Osteocyte (in vitro differentiated cells): ENCODE measurements around the gene SYCP2. TPM values are rescaled to one million over a fixed set of nuclear protein-coding genes. Genes with fewer than 3 reads are reported as not detected.

Experiments used
- DNase-seq: peaks from one replicate; pipeline ENCODE4 v3.0.0; 2021; ENCODE audit warnings: mixed read lengths; ENCODE audit not compliant: unreplicated experiment; ENCODE audit errors: extremely low spot score
- H3K27ac Mint-ChIP-seq: one replicate; pipeline ENCODE4 v1.8.0; 2021; ENCODE audit warnings: mild to moderate bottlenecking, mixed read lengths; ENCODE audit not compliant: unreplicated experiment
- H3K27me3 Mint-ChIP-seq: one replicate; pipeline ENCODE4 v1.8.0; 2021; ENCODE audit warnings: mixed read lengths; ENCODE audit not compliant: unreplicated experiment
- H3K36me3 Mint-ChIP-seq: one replicate; pipeline ENCODE4 v1.8.0; 2021; ENCODE audit warnings: mixed read lengths; ENCODE audit not compliant: unreplicated experiment
- H3K4me1 Mint-ChIP-seq: one replicate; pipeline ENCODE4 v1.8.0; 2021; ENCODE audit warnings: mixed read lengths; ENCODE audit not compliant: unreplicated experiment
- H3K4me3 Mint-ChIP-seq: one replicate; pipeline ENCODE4 v1.8.0; 2021; ENCODE audit warnings: mild to moderate bottlenecking, moderate library complexity, mixed read lengths; ENCODE audit not compliant: unreplicated experiment
- H3K9me3 Mint-ChIP-seq: one replicate; pipeline ENCODE4 v1.8.0; 2021; ENCODE audit warnings: mixed read lengths; ENCODE audit not compliant: unreplicated experiment
- total RNA-seq: library from RNA; stranded (reverse); gene quantifications from 2 replicates; pipeline ENCODE4 v1.2.1, GENCODE V29; 2021
- TF ChIP-seq, protein P1 (sequence below): fragments of 200-600 bp; sonication (generic); IDR thresholded peaks from 2 replicates; pipeline ENCODE4 v1.5.0; 2021; ENCODE audit warnings: antibody characterized with exemption, mild to moderate bottlenecking, moderate library complexity

SYCP2 gene
- total RNA-seq, 1 donor from 2014 or later, result 2.1 TPM

DNA sequence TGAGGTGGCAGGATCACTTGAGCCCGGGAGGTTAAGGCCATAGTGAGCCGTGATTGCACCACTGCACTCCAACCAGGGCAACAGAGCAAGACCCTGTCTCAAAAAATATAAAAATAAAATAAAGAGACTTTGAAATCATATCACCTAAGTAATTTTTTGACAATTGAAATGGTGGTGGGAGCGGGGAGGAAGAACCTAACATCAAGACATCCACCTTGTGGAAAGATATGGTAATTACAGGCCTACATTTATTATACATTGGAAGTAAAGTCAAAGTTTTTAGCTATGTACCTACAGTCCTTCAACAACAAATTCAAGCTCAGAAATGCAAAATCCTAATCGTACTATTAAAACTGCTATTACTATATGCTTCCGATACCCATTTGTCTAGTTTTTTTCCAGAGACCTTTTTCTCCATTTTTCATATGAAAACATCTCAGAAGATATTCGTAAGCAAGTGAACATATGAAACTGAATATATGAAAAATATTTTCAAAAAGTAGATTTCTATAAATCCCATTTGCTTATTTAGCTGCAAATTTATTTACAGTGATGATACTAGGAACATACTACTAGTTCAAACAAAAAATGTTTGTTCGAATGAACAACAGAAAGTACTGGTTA, 83.3 kb downstream of the SYCP2 start:
- H3K9me3 Mint-ChIP-seq, result no peaks in the 10 kb centered on the region
- H3K27me3 Mint-ChIP-seq, result no peaks in the 10 kb centered on the region
- no peak overlapping the region for H3K4me3 Mint-ChIP-seq
- no peak overlapping the region for H3K27ac Mint-ChIP-seq
- no peaks in the 10 kb centered on the region for H3K4me1 Mint-ChIP-seq
- DNase-seq, result no peak
- no peaks in the 10 kb centered on the region for H3K36me3 Mint-ChIP-seq
- TF ChIP-seq, protein P1, sequence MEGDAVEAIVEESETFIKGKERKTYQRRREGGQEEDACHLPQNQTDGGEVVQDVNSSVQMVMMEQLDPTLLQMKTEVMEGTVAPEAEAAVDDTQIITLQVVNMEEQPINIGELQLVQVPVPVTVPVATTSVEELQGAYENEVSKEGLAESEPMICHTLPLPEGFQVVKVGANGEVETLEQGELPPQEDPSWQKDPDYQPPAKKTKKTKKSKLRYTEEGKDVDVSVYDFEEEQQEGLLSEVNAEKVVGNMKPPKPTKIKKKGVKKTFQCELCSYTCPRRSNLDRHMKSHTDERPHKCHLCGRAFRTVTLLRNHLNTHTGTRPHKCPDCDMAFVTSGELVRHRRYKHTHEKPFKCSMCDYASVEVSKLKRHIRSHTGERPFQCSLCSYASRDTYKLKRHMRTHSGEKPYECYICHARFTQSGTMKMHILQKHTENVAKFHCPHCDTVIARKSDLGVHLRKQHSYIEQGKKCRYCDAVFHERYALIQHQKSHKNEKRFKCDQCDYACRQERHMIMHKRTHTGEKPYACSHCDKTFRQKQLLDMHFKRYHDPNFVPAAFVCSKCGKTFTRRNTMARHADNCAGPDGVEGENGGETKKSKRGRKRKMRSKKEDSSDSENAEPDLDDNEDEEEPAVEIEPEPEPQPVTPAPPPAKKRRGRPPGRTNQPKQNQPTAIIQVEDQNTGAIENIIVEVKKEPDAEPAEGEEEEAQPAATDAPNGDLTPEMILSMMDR, result peak; percentile 69

DNA sequence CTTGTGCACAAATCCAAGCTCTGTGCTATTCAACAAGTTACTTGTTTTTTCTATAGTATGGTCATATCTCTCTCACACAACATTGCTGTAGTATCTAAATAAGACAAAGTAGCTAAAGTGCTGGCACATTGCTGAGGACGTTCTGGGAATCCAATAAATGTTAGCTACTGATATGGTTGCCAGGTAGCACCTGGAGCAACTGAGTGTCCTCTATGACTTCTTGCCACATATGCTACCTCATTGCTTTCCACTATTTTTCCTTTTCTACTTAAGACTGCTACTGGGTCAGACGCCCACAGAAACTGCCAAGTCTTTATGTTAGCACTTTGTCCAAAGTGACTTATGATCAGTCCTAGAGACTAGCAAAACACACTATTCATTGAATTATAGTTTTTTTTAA, 85.3 kb downstream of the SYCP2 start:
- DNase-seq, result no peak
- H3K9me3 Mint-ChIP-seq, result no peaks in the 10 kb centered on the region
- no peaks in the 10 kb centered on the region for H3K36me3 Mint-ChIP-seq
- TF ChIP-seq, protein P1, result no peak
- no peak overlapping the region for H3K4me3 Mint-ChIP-seq
- H3K27ac Mint-ChIP-seq, result no peak overlapping the region
- H3K4me1 Mint-ChIP-seq, result no peaks in the 10 kb centered on the region
- peaks cover 9% of the 10 kb centered on the region for H3K27me3 Mint-ChIP-seq

DNA sequence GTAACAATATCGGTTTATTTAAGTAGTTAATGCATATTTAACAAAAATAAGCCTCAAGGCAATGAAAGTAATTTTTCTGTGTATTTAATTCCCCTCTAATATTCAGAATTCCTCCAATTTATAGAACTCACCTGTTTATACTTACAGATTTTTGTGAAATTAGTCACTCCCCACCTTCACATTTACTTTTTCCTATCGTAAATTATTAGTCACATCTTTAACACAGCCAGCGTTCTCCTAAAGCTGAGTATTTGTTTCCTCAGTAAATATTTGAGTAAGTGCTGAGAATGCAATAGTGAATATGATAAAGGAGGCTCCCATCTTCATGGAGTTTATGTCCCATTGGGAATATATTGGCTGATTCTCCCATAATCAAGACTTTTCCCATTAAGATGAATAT, 88.0 kb downstream of the SYCP2 start:
- H3K27me3 Mint-ChIP-seq, result peaks cover 13% of the 10 kb centered on the region
- H3K4me1 Mint-ChIP-seq, result no peaks in the 10 kb centered on the region
- TF ChIP-seq, protein P1, result no peak

DNA sequence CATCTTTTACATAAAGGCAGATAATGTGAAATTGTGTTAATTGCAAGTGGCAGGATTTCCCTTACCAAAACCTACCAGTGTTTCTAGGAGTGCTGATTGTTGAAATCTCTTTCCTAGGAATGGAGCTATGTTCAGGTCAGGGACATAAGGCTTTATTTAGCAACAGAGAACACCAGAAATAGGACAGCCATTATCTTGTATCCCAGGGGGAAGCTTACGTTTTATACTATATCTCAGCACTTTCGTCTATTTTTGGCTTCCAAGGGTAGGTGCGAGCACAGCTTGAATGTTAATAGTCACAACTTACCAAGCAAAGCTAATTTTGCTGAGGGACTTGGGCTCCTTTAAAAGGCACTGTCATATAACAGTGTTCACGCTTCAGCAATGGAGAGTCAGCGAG, 94.0 kb downstream of the SYCP2 start:
- Mint-ChIP-seq H3K9me3 (no peaks in the 10 kb centered on the region), H3K27ac (no peak overlapping the region), H3K4me1 (peaks cover 18% of the 10 kb centered on the region), H3K4me3 (no peak overlapping the region), H3K36me3 (no peaks in the 10 kb centered on the region), H3K27me3 (peaks cover 17% of the 10 kb centered on the region)
- no peak for DNase-seq
- TF ChIP-seq, protein P1, result no peak

More for the DNA sequence above, 88.0 kb downstream of the SYCP2 start:
- Mint-ChIP-seq H3K9me3 (no peaks in the 10 kb centered on the region), H3K4me3 (no peak overlapping the region), H3K36me3 (no peaks in the 10 kb centered on the region), H3K27ac (no peak overlapping the region)
- no peak for DNase-seq

DNA sequence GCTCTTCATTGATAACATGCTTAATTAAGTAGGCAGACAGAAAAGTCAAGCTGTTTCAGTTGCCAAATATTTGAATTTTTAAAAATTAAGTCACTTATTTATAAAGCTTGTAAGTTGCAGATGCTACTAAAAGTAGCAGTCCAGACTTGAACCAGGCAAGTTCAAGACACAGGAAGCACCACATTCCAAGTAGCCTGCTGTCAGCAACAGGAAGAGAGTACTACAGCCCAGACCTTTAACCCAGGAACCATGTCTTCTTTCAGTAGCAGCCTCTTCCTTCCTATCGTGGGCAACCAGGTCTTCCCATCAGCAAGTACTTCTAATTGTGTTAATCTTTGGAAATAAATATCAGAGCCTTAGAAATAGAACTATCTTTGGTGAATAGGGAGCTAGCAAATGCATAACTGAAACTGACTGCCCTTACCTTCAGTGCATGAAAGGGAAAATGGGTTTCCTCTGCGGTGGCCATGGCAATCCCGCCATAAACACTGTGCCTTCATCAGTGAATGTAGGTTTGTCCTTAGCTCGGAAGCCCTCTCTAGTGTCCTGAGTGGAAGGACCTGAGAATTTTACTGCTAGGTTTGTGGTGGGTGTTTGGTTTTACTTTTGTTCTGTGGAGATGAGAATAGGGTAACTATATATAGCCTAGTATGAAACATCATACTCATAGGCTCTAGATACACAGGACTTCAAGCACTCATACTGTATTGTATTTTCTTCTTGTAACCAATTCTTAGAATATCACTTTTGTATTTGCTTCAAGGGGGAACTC, 95.6 kb downstream of the SYCP2 start:
- Mint-ChIP-seq H3K4me3 (no peak overlapping the region), H3K4me1 (peaks cover 18% of the 10 kb centered on the region), H3K27ac (no peak overlapping the region), H3K9me3 (no peaks in the 10 kb centered on the region), H3K27me3 (peaks cover 9% of the 10 kb centered on the region), H3K36me3 (no peaks in the 10 kb centered on the region)
- no peak for DNase-seq
- TF ChIP-seq, protein P1, result no peak
